ENCODE results near the gene MUTYH. TPM values are rescaled to one million over a fixed set of nuclear protein-coding genes. Genes with fewer than 3 reads are reported as not detected.
"Not testable (repeated sequence)": the region's sequence is repeated elsewhere in the genome, so short reads cannot be mapped to it uniquely, and the experiment has no call there.

Gene MUTYH
- total and polyA plus RNA-seq, 8 donors = 9.5 to 44.2 (median 12.8) TPM

- no peak overlapping the region for H3K4me3 ChIP-seq
- H3K9me3 ChIP-seq = no peaks in the 10 kb centered on the region
- H3K36me3 ChIP-seq = no peaks in the 10 kb centered on the region
- FAIRE-seq (no peak), DNase-seq (peak in 3 of 6 donors; percentile 22 to 50 (median 29)), ATAC-seq (peak in 2 of 4 donors; percentile 11)
- no peak overlapping the region for H3K27ac ChIP-seq
- H3K27me3 ChIP-seq = no peaks in the 10 kb centered on the region
- peaks cover 4 to 5% (median 4%) of the 10 kb centered on the region in 3 donors for H3K4me1 ChIP-seq
- intact Hi-C loops (cut with DNase I) = loop anchor here in 2 of 3 donors (2.0 to 10.0 kb wide), 3 partner anchors 287 to 505 kb away; partner anchors contain the start of genes UROD (in 2 of the 2) and HECTD3 (in 1 of the 2)
- TF ChIP-seq, protein P1, sequence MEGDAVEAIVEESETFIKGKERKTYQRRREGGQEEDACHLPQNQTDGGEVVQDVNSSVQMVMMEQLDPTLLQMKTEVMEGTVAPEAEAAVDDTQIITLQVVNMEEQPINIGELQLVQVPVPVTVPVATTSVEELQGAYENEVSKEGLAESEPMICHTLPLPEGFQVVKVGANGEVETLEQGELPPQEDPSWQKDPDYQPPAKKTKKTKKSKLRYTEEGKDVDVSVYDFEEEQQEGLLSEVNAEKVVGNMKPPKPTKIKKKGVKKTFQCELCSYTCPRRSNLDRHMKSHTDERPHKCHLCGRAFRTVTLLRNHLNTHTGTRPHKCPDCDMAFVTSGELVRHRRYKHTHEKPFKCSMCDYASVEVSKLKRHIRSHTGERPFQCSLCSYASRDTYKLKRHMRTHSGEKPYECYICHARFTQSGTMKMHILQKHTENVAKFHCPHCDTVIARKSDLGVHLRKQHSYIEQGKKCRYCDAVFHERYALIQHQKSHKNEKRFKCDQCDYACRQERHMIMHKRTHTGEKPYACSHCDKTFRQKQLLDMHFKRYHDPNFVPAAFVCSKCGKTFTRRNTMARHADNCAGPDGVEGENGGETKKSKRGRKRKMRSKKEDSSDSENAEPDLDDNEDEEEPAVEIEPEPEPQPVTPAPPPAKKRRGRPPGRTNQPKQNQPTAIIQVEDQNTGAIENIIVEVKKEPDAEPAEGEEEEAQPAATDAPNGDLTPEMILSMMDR (IDR thresholded peaks at IDR 0.05) = peak; percentile 25 to 57 (median 54)
- 6 to 10% methylated on average over 4 of the region's 4 CpGs for WGBS, 2 donors
Measured at GRCh38 chr1:45299981-45300668, 40.1 kb downstream of the MUTYH start.

GRCh38 chr1:45299296-45299695 lies 40.9 kb downstream of the MUTYH start:
- TF ChIP-seq, protein P1 (IDR thresholded peaks at IDR 0.05) = no peak
- Histone ChIP-seq H3K9me3 (no peaks in the 10 kb centered on the region), H3K4me1 (peaks cover 0 to 4% (median under 1%) of the 10 kb centered on the region in 3 donors), H3K36me3 (no peaks in the 10 kb centered on the region), H3K4me3 (no peak overlapping the region), H3K27me3 (no peaks in the 10 kb centered on the region), H3K27ac (no peak overlapping the region)
- no peak for ATAC-seq
- FAIRE-seq = no peak
- intact Hi-C loops (cut with DNase I) = no loop called here
- DNase-seq = no peak
- WGBS, 2 donors = 81 to 100% methylated on average over 1 of the region's 1 CpG

GRCh38 chr1:45297666-45298356 lies 42.4 kb downstream of the MUTYH start:
- H3K27ac ChIP-seq = no peak overlapping the region
- TF ChIP-seq, protein P1 (IDR thresholded peaks at IDR 0.05) = no peak
- no peaks in the 10 kb centered on the region for H3K27me3 ChIP-seq
- 69 to 72% methylated on average over 8 of the region's 8 CpGs for WGBS, 2 donors
- intact Hi-C loops (cut with DNase I) = no loop called here
- FAIRE-seq (no peak), ATAC-seq (no peak), DNase-seq (no peak)
- H3K4me3 ChIP-seq = no peak overlapping the region
- H3K4me1 ChIP-seq = peaks cover 0 to 1% (median 0%) of the 10 kb centered on the region in 3 donors
- no peaks in the 10 kb centered on the region for H3K9me3 ChIP-seq
- H3K36me3 ChIP-seq = no peaks in the 10 kb centered on the region

- FAIRE-seq (no peak), DNase-seq (no peak), ATAC-seq (no peak)
- 44 to 56% methylated on average over 2 of the region's 2 CpGs for WGBS, 2 donors
- no peaks in the 10 kb centered on the region for H3K27me3 ChIP-seq
- no peaks in the 10 kb centered on the region for H3K4me1 ChIP-seq
- intact Hi-C loops (cut with DNase I) = no loop called here
- H3K27ac ChIP-seq = no peak overlapping the region
- H3K36me3 ChIP-seq = no peaks in the 10 kb centered on the region
- no peak overlapping the region for H3K4me3 ChIP-seq
- TF ChIP-seq, protein P1 (IDR thresholded peaks at IDR 0.05) = no peak
- H3K9me3 ChIP-seq = no peaks in the 10 kb centered on the region
Measured at GRCh38 chr1:45291716-45292115, 48.5 kb downstream of the MUTYH start.

DNA sequence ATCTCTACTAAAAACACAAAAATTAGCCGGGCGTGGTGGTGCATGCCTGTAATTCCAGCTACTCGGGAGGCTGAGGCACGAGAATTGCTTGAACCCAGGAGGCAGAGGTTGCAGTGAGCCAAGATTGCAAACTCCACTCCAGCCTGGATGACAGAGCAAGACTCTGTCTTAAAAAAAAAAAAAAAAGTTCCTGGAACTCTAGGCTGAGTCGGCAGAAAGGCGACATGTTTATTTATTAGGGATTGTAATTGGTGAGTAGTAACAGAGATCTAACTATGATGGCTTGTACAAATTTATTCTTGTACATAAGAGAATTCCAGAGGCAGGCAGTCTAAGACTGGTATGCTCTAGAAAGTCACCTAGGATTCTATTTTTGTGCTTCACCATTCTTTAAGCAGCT lies 49.2 kb downstream of the MUTYH start:
- FAIRE-seq; intact Hi-C loops (cut with DNase I): not testable (repeated sequence)

DNA sequence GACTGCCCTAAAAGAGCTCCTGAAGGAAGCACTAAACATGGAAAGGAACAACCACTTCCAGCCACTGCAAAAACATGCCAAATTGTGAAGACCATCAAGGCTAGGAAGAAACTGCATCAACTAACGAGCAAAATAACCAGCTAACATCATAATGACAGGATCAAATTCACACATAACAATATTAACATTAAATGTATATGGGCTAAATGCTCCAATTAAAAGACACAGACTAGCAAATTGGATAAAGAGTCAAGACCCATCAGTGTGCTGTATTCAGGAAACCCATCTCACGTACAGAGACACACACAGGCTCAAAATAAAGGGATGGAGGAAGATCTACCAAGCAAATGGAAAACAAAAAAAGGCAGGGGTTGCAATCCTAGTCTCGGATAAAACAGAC lies 53.7 kb downstream of the MUTYH start:
- intact Hi-C loops (cut with DNase I); FAIRE-seq; H3K27ac ChIP-seq; H3K27me3 ChIP-seq; H3K4me1 ChIP-seq; H3K9me3 ChIP-seq; H3K36me3 ChIP-seq; H3K4me3 ChIP-seq; DNase-seq; ATAC-seq: not testable (repeated sequence)
- 77 to 78% methylated on average over 2 of the region's 3 CpGs for WGBS, 2 donors

More for the DNA sequence above, 49.2 kb downstream of the MUTYH start:
- DNase-seq, H3K27me3 ChIP-seq, H3K4me3 ChIP-seq, ATAC-seq, H3K9me3 ChIP-seq, H3K27ac ChIP-seq, H3K36me3 ChIP-seq, H3K4me1 ChIP-seq: not testable (repeated sequence)
- WGBS, 2 donors = 84 to 85% methylated on average over 6 of the region's 6 CpGs

DNA sequence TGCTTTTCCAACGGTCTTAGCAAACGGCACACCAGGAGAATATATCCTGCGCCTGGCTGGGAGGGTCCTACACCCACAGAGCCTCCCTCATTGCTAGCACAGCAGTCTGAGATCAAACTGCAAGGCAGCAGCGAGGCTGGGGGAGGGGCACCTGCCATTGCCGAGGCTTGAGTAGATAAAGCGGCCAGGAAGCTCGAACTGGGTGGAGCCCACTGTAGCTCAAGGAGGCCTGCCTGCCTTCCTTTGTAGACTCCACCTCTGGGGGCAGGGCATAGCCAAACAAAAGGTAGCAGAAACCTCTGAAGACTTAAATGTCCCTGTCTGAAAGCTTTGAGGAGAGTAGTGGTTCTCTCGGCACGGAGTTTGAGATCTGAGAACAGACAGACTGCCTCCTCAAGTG lies 55.4 kb downstream of the MUTYH start:
- ATAC-seq; H3K4me3 ChIP-seq; H3K9me3 ChIP-seq; H3K27ac ChIP-seq; DNase-seq; H3K36me3 ChIP-seq; FAIRE-seq; intact Hi-C loops (cut with DNase I); H3K4me1 ChIP-seq; H3K27me3 ChIP-seq: not testable (repeated sequence)
- WGBS, 2 donors = 79 to 82% methylated on average over 9 of the region's 9 CpGs
